Pancreas (tissue), 10 donors: Measurements from ENCODE around the gene ALAS1. TPM values are rescaled to one million over a fixed set of nuclear protein-coding genes. Genes with fewer than 3 reads are reported as not detected.

ENCODE experiments used
- ATAC-seq, 4 donors: fragments of 200-7000 bp; cut with Tn5 transposase; one replicate each; pipeline versions ENCODE4 v1.8.0 to v1.9.1; 2020; ENCODE audit warnings: mild to moderate bottlenecking in 4 of 4, moderate library complexity in 4 of 4
- DNase-seq, 6 donors: peaks; one replicate each; pipeline ENCODE4 v3.0.0-alpha.2; 2020
- FAIRE-seq: peaks from 2 replicates; lab custom pipeline; 2012; peaks lifted over from hg19 to GRCh38; lab: Jason Lieb, UNC
- H3K27ac ChIP-seq, 4 donors: fragments of 200-600 bp; sonication (generic); 1 replicate in 3 of 4; 2 replicates in 1 of 4; pipeline versions ENCODE4 v1.5.0 to v1.8.0; 2020
- H3K27me3 ChIP-seq, 4 donors: fragments of 200-600 bp; one replicate each; pipeline ENCODE4 v1.8.0; 2021
- H3K36me3 ChIP-seq, 3 donors: fragments of 200-600 bp; sonication (generic) in 1 of 3; one replicate each; pipeline versions ENCODE4 v1.5.0 to v1.8.0; 2020 to 2021
- H3K4me1 ChIP-seq, 3 donors: fragments of 200-600 bp; one replicate each; pipeline ENCODE4 v1.8.0; 2021
- H3K4me3 ChIP-seq, 4 donors: fragments of 200-600 bp; sonication (generic) in 2 of 4; one replicate each; pipeline versions ENCODE4 v1.5.0 to v1.8.0; 2020 to 2021
- H3K9me3 ChIP-seq, 4 donors: fragments of 200-600 bp; one replicate each; pipeline ENCODE4 v1.8.0; 2021
- CTCF ChIP-seq, 4 donors: fragments of 200-600 bp; sonication (generic) in 3 of 4; IDR thresholded peaks; one replicate each; pipeline versions ENCODE4 v1.5.0 to v1.8.0; 2021; ENCODE audit warnings: antibody characterized with exemption in 4 of 4
- WGBS, 2 donors: extraction: QIAGEN DNeasy Blood & Tissue Kit; methylation state at CpG; one replicate each; pipeline ENCODE4 v1.1.7; 2013; 5-methylcytosine and 5-hydroxymethylcytosine counted together
- intact Hi-C, 3 donors: fragments of 100-400 bp; cut with DNase I; formaldehyde crosslinking; loops; one replicate each; pipeline versions ENCODE4 v1.11.1 to v1.14.2; 2022
- polyA plus RNA-seq, 2 donors: library from polyadenylated mRNA; stranded (reverse); fragments of 200-250 nt; gene quantifications; one replicate each; pipeline ENCODE4 v1.2.3, GENCODE V29; 2013
- total RNA-seq, 6 donors: library from RNA; stranded (reverse); fragmentation: NEBNext Ultra II Directional in 4 of 6; extraction: Animal tissue kit (Norgen Biotek cat#: 25700) in 4 of 6; gene quantifications; one replicate each; pipeline versions ENCODE4 v1.2.1 to v1.2.4, GENCODE V29; 2021 to 2023
- donor health status: healthy with polysubstance abuse.
- donor health status: DM: no; HTN: no; CAD: no; lungs with moderate emphysema.
- donor health status: DM: no; HTN: no; CAD: no.
- donor health status: control.
- donor health status: control.
- donor health status: Bipolar disorder and iron deficiency.
- donor health status: DM: yes; HTN: yes; CAD: no.
- donor health status: DM: no; HTN: no; CAD: no.
- donor health status: DM: no; HTN: no; CAD: no.
- donor health status: DM: yes; HTN: yes; CAD: no.

ALAS1 gene
- total and polyA plus RNA-seq, 8 donors, result 8.4 to 21.7 (median 12.9) TPM

DNA sequence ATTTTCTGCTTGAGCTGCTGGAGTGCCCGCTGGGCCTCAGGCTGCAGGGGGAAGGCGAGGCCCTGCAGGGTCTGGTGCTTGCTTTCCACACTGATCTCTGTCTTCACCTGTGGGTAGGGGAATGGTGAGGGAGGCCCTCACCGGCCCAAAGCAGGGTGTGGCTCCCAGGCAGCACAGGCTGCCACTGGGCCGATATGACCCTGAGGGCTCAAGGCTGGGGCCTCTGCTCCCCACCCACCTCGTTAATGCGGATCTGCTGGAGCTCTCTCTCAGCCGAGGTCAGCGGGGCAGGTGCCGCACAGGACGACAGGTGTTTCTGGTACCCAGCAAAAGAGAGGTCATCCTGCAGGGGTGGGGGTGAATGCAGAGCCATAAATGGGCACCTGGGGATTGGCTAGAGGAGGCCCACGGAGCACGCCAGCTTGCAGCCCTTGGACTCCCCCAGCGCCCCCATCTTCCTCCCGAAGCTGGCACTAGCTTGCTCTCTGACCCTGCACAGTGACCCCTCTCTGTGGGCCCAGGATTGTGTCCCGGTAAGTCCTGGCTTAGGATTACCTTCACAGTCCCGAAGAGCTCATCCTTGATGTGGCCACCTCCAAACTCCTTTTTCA is 33.0 kb downstream of the ALAS1 start:
- 86 to 90% methylated on average over 16 of the region's 16 CpGs for WGBS, 2 donors
- intact Hi-C loops, result loop anchor here in 1 of 3 donors (5.0 kb wide), 1 partner anchor 111 kb away; no protein-coding TSS in a partner anchor
- Histone ChIP-seq H3K36me3 (peaks cover 0 to 25% (median 5%) of the 10 kb centered on the region in 3 donors), H3K27me3 (no peaks in the 10 kb centered on the region), H3K9me3 (no peaks in the 10 kb centered on the region), H3K4me3 (no peak overlapping the region), H3K27ac (no peak overlapping the region), H3K4me1 (no peaks in the 10 kb centered on the region)
- FAIRE-seq, result no peak
- peak in 3 of 6 donors; percentile 20 to 75 (median 35) for DNase-seq
- TF ChIP-seq CTCF (IDR thresholded peaks at IDR 0.05), result no peak
- ATAC-seq, result no peak

- WGBS, 2 donors, result 59 to 63% methylated on average over 32 to 34 of the region's 34 CpGs
- FAIRE-seq (no peak), ATAC-seq (peak; percentile 66 to 90 (median 84))
Measured at GRCh38 chr3:52231502-52232278, 33.7 kb downstream of the ALAS1 start.

GRCh38 chr3:52232279-52233107 is 34.5 kb downstream of the ALAS1 start:
- 86 to 87% methylated on average over 28 of the region's 28 CpGs for WGBS, 2 donors
- no peak for FAIRE-seq
- no peak overlapping the region for H3K4me3 ChIP-seq
- no peak for ATAC-seq
- H3K4me1 ChIP-seq, result peaks cover 4 to 13% (median 12%) of the 10 kb centered on the region in 3 donors
- H3K27ac ChIP-seq, result no peak overlapping the region
- peaks cover 0 to 25% (median 5%) of the 10 kb centered on the region in 3 donors for H3K36me3 ChIP-seq
- H3K9me3 ChIP-seq, result no peaks in the 10 kb centered on the region
- no peak for DNase-seq
- intact Hi-C loops, result loop anchor here in 1 of 3 donors (5.0 kb wide), 1 partner anchor 110 kb away; no protein-coding TSS in a partner anchor
- no peak for TF ChIP-seq CTCF (IDR thresholded peaks at IDR 0.05)
- no peaks in the 10 kb centered on the region for H3K27me3 ChIP-seq

More at GRCh38 chr3:52231502-52232278, 33.7 kb downstream of the ALAS1 start:
- intact Hi-C loops, result loop anchor here in 1 of 3 donors (5.0 kb wide), 1 partner anchor 111 kb away; no protein-coding TSS in a partner anchor
- peak; percentile 87 to 92 (median 90) for TF ChIP-seq CTCF (IDR thresholded peaks at IDR 0.05)
- no peak overlapping the region for H3K27ac ChIP-seq
- H3K4me3 ChIP-seq, result no peak overlapping the region
- peaks cover 0 to 25% (median 5%) of the 10 kb centered on the region in 3 donors for H3K36me3 ChIP-seq
- H3K4me1 ChIP-seq, result peaks cover 0 to 5% (median 4%) of the 10 kb centered on the region in 3 donors
- no peaks in the 10 kb centered on the region for H3K27me3 ChIP-seq
- H3K9me3 ChIP-seq, result no peaks in the 10 kb centered on the region
- peak; percentile 63 to 95 (median 87) for DNase-seq

GRCh38 chr3:52233108-52233591 is 35.2 kb downstream of the ALAS1 start:
- H3K36me3 ChIP-seq, result peaks cover 0 to 25% (median 5%) of the 10 kb centered on the region in 3 donors
- TF ChIP-seq CTCF (IDR thresholded peaks at IDR 0.05), result no peak
- ATAC-seq (no peak), FAIRE-seq (no peak), DNase-seq (no peak)
- H3K27me3 ChIP-seq, result no peaks in the 10 kb centered on the region
- 89 to 90% methylated on average over 5 of the region's 5 CpGs for WGBS, 2 donors
- no peak overlapping the region for H3K27ac ChIP-seq
- H3K4me3 ChIP-seq, result no peak overlapping the region
- H3K9me3 ChIP-seq, result no peaks in the 10 kb centered on the region
- intact Hi-C loops, result loop anchor here in 1 of 3 donors (5.0 kb wide), 1 partner anchor 109 kb away; no protein-coding TSS in a partner anchor
- peaks cover 10 to 20% (median 16%) of the 10 kb centered on the region in 3 donors for H3K4me1 ChIP-seq
